ENCODE measurements around the gene FHL2.

Gene FHL2

GRCh38 chr2:105396254-105397024, 2.4 kb downstream of the FHL2 start:
- DNase-seq: peak; percentile 30

- DNase-seq: no peak
These were observed 3.2 kb downstream of the FHL2 start for GRCh38 chr2:105395691-105396090.

GRCh38 chr2:105394951-105395611, 3.8 kb downstream of the FHL2 start:
- DNase-seq: no peak

- no peak for DNase-seq
These were observed 5.3 kb downstream of the FHL2 start for GRCh38 chr2:105393373-105394055.

GRCh38 chr2:105391763-105392662, 6.8 kb downstream of the FHL2 start:
- no peak for DNase-seq

- DNase-seq: no peak
These were observed 7.7 kb downstream of the FHL2 start for GRCh38 chr2:105391058-105391627.

- DNase-seq: no peak
These were observed 8.4 kb downstream of the FHL2 start for GRCh38 chr2:105390454-105390853.

- no peak for DNase-seq
These were observed 9.9 kb downstream of the FHL2 start for GRCh38 chr2:105388971-105389381.

- DNase-seq: no peak
These were observed 11.6 kb downstream of the FHL2 start for GRCh38 chr2:105387225-105387624.

GRCh38 chr2:105385731-105386540, 12.9 kb downstream of the FHL2 start:
- no peak for DNase-seq

- no peak for DNase-seq
These were observed 14.0 kb downstream of the FHL2 start for GRCh38 chr2:105384861-105385260.

GRCh38 chr2:105384216-105384615, 14.6 kb downstream of the FHL2 start:
- no peak for DNase-seq

- no peak for DNase-seq
These were observed 15.3 kb downstream of the FHL2 start for GRCh38 chr2:105383432-105384166.

- DNase-seq: no peak
These were observed 16.7 kb downstream of the FHL2 start for GRCh38 chr2:105382177-105382576.

- no peak for DNase-seq
These were observed 17.7 kb downstream of the FHL2 start for GRCh38 chr2:105381101-105381668.

- DNase-seq: no peak
These were observed 18.3 kb downstream of the FHL2 start for GRCh38 chr2:105380432-105381100.

GRCh38 chr2:105379741-105380186, 19.1 kb downstream of the FHL2 start:
- no peak for DNase-seq

GRCh38 chr2:105378921-105379383, 19.9 kb downstream of the FHL2 start:
- DNase-seq: no peak

- no peak for DNase-seq
These were observed 20.5 kb downstream of the FHL2 start for GRCh38 chr2:105378276-105378840.
